GM18502 (cell line): ENCODE results near the gene ENDOV.

Experiments used
- ATAC-seq: cut with Tn5 transposase; IDR thresholded peaks from one replicate; pipeline ENCODE4 v1.9.1; 2021; ENCODE audit warnings: mild to moderate bottlenecking; ENCODE audit not compliant: unreplicated experiment, poor library complexity

ENDOV gene

GRCh38 chr17:80461528-80462160 lies 46.7 kb downstream of the ENDOV start:
- no peak for ATAC-seq

GRCh38 chr17:80463784-80464400 lies 48.9 kb downstream of the ENDOV start:
- no peak for ATAC-seq

DNA sequence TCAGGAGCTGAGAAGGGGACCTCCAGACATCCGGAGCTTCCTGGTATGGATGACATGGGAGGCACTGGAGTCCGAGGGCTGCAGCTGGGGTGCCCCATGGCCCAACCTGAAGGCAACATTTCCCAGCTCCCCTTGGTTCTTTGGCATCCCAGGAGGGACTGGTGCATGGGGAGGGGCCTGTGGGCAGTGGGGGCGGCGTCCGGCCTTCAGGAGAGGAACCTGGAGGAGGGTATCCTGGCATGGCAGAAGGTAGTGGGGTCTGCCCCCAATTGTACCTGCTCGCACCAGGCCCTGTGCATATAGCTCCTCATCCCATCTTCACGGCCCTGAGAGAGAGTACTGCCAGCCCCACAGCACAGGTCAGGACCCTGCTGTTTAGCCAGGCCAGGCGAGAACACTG lies 49.5 kb downstream of the ENDOV start:
- ATAC-seq: no peak

DNA sequence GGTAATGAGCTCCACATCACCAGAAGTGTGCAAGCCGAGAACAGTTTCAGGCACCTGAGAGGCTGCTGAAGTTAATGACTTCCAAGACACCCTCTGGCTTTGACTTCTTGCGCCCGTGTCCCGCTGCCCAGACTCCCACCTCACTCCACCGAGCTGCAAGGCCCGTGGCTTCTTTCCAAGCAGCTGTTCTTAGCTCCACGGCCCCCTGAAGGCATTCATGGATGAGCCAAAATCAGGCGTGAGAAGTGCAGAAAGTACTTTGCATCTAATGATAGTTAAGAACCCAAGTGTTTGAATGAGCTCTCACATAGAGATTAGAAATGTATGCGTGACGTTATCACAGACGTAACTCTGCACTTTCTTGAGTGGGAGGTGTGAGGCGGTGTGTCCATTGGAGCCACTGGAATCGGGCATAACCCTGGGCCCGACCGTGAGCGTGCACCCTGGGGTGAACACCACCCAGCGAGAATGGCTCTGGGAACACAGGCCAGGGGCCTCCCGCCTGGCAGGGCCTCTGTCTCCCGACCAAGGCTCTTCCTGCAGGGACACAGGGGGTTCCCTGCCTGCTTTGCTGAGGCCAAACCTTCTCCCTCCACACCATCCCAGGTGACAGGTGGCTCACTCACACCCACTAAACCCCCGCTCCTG lies 50.5 kb downstream of the ENDOV start:
- no peak for ATAC-seq

GRCh38 chr17:80466188-80466705 lies 51.3 kb downstream of the ENDOV start:
- no peak for ATAC-seq

DNA sequence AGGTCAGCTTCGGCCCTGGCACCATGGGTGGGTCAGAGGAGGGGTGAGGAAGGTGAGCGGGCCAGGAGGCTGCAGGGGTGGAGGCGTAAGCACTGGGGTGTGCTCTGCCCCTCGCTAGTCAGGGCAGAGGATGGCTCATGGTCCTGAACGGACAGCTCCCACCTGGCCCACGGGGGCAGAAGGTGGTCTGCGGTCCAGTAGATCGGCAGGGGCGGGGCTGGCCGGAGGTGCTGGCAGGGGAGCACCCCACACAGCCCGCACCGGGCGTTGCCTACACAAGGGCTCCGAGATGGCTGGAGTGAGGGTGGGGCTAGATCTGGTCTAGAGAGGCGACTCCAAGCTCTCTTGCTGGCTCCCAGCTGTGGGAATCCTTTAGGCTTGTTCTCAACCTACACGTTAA lies 53.3 kb downstream of the ENDOV start:
- no peak for ATAC-seq

DNA sequence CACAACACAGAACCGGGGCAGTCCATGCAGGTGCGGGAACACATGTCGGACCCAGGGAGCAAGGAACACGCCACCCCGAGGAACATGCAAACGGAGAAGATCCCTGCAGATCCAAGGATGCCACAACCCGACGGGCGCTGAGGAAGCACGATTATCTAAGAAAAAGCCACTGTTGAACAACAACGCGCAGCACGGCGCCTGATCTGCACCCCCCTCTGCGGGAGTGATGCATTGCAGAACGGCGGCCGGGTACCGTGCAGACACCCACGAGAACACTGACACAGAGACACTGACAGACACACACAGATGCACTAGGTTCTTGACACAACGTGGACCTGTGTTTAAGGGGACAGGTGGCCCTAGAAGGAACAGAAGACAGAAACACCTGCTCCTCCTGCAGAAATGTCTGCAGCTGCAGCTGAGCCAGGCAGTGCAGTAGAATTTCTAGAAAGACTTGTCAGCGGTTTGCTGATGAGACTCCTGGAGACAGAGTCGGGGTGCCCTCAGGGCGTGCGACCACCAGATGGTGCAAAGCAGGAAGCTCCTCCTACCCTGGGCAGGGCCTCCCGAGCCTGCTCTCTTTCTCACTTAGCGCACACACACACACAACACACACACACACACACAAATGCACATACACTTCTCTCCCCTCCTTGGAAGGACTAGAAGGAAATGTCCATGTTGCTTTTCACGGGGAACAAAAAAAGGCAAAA lies 54.0 kb downstream of the ENDOV start:
- no peak for ATAC-seq

GRCh38 chr17:80469667-80470066 lies 54.7 kb downstream of the ENDOV start:
- no peak for ATAC-seq

DNA sequence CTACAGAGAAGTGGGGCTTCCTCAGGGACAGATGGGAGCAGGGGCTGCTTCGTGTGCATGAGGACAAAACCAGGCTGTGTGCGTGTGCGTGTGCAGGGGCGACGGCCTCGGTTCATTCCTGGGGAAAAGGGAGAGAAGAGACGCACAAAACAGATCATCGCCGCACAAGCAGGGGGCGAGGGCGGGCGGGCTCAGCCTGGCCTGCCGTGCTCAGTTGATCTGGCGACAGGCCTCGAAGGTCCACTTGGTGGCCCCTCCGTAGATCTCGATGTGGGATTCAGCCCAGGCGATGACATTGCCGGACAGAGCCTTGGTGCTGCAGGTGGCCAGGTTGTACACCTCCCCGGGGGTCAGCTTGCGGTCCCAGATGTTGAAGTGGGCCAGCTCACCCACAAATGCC lies 55.6 kb downstream of the ENDOV start:
- ATAC-seq: no peak

GRCh38 chr17:80471922-80472321 lies 57.0 kb downstream of the ENDOV start:
- ATAC-seq: no peak

DNA sequence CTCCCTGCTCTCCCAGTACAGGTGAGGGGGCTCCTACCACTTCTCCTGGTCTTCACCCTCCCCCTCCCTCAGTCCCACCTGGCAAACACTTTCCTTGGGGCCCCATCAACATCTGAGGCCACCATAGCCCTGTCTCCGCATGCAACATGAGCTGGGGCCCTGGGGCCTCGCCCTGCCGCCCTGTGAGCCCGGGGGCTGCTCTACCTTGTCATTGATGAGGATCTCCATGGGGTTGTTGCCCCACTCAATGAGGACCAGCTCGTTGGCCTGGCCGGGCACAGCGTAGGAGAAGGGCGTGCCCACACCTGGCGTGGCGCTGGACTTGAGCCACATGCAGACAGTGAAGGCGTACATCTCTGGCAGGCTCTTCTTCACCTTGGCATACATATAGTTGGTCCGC lies 58.0 kb downstream of the ENDOV start:
- ATAC-seq: no peak

DNA sequence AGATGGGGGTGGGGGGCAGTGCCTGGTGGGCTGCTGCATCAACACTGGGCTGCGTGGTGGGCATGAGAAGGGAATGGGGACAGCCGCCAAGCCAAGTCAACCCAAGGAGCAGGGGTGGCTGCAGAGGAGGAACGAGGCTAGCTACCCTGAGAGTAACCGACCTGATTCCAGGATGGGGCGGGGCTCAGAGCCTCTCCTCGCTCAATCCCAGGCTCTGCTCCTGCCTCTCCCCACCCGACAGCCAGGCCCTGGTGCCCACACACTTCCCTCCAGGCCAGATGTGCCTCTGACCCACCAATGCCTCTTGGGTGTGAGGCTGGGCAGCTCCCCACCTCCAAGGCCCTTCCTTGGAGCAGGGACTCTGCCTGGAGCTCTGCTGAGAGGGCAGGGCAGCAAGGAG lies 58.7 kb downstream of the ENDOV start:
- no peak for ATAC-seq

GRCh38 chr17:80474231-80474960 lies 59.4 kb downstream of the ENDOV start:
- ATAC-seq: no peak

- ATAC-seq: no peak
These were observed 60.3 kb downstream of the ENDOV start for GRCh38 chr17:80474961-80475909.

DNA sequence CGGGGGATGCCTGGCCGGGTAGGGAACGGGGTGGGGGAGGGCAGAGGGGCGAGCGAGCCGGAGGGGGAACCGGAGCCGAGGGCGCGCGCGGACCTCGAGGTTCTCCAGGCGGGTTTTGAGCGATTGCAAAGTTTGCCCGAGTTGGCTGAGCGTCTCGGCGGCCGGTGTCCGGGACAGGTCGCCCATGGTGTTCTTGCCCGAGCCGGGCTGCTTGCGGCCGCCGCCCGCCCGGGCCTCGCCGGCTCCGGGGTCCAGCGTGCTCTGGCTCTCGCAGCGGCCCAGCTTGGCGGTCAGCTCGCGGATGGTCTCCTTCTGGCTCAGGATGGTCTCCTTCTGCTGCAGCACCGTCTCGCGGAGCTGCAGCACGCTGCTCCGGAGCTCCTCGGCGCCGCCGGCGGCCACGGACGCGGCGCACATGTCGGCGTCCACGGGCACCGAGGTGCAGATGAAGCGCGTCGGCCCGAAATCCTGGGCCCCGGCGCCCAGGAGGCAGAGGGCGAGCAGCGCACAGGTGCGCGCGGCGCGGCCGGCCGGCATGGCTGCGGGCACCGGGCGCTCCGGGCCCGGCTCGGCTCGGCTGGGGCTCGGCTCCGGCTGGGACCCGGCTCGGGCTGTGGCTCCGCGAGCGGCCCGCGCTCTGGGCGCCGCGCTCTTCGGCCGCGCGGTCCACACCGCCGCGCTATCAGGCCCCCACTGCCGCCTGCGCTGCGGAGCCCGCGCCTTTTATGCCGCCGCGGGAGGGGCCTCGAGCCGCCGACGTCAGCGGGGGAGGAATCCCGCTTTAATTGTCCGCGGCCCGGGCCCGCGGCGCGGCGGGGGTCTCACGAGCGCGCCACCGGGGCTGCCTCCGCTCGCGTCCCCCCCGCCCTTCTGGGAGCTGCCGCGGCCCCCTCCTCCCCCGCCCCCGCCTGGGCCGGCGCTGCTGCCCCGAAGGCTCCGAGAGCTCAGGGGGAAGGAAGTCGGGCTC lies 61.2 kb downstream of the ENDOV start, which contains the start of gene NPTX1:
Gene NPTX1, minus strand, starts transcription at position 698 of the 967 bp plus-strand sequence. Its CDS starts 161 bp downstream, at position 537.
- ATAC-seq: no peak

DNA sequence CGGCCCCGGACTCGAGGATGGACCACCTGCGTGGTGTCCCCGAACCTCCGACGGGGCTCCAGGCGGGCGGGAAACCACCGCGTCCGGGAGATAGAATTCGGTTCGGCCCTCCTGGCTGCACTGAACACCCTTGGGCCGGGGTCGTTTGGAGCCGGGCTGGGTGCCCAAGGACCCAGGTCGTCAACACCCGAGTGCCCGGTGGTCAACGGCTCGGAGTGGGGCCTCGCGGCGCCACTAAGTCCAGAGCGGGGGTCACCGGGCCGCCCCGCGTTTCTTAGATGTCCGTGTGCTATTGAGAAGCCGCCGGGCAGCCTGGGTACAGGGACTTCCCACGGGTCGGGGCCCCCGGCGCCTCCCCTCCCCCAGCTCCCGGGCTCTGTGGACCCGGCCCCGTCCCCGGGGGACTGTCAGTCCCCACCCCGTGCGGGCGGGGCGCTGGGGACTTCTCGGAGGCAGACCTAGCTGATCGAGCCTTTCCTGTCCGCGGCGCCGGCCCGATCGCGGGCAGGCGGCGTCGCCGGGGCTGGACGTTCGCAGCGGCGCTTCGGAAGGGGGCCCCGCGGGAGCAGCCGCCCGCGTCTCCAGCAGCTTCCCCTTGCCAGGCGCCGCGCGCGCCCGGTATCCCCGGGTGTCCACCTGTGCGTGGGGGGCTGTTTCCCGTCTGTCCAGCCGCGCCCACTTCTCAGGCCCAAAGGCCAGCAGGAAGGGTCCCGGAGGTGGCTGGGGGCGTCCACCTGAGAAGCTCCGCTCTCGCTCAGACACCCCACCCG lies 62.1 kb downstream of the ENDOV start:
- no peak for ATAC-seq
